ENCODE results near the gene SAV1.
A peak's percentile ranks its signal among the peaks of the same experiment; 100 is the strongest.
"Not testable (repeated sequence)": the region's sequence is repeated elsewhere in the genome, so short reads cannot be mapped to it uniquely, and the experiment has no call there.

Gene SAV1

GRCh38 chr14:50665300-50665699 lies 2.8 kb downstream of the SAV1 start:
- not testable (repeated sequence) for DNase-seq (ENCODE audit: low spot score)

- DNase-seq (ENCODE audit: low spot score), result not testable (repeated sequence)
These were observed 3.5 kb downstream of the SAV1 start for GRCh38 chr14:50664579-50664978.

DNA sequence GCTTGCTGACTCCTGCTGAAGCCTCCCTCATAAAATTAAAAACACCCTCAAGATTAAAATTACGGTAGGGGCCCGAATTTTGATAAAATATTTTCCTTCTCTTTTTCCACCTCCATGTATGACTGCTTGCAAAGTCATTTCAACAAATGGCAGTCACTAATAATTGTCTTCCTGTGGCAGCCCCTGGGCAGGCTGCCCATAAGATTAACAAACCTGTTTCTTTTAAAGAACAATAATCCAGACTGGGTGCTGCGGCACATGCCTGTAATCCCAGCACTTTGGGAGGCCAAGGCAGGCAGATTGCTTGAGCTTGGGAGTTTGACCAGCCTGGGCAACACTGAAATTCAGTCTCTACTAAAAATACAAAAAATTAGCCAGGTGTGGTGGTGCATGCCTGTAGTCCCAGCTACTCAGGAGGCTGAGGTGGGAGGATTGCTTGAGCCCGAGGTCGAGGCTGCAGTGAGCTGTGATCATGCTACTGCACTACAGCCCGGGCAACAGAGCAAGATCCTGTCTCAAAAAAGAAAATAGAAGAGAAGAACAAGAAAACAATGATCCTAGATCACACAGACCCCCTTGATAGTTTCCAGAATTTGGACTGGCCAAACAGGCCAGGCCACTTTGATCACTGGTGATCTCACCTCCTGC lies 8.7 kb downstream of the SAV1 start:
- no peak for DNase-seq (ENCODE audit: low spot score)

DNA sequence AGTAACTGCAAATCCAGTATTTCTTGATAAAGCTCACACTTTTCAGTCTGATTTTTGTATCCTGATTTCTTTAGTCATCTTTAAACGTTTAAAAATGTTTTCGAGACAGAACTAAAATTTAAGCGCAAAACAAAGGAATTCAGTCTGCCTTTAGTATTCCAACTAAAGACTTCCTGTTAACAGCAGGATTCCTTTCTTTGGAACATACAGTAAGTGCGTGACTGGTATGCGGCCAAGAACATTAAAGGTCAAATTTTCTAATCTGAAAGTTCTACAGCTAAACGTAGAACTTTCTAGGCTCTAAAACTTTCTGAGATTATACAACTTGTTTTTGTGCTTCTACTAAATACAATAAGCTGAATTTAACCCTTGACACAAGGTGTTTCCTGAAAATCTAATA lies 9.9 kb downstream of the SAV1 start:
- DNase-seq (ENCODE audit: low spot score), result peak; percentile 60

DNA sequence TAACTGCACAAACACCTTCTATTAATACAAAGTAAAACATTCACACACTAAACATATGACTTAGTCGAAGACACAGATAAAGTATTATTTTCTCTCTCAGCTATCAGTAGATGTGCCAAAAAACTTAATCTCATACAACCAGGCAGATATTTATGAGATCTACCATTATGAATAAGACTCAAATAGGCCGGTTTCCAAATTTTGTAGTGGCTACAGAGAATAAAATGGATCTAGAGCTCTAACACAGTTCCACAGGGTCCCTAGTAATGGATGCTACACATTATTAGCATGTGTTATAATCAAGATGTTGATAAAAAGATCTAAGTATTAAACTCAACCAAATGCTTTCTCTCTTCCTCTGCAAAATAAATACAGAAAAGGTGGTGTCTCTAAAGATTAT lies 10.4 kb downstream of the SAV1 start:
- DNase-seq (ENCODE audit: low spot score), result no peak

DNA sequence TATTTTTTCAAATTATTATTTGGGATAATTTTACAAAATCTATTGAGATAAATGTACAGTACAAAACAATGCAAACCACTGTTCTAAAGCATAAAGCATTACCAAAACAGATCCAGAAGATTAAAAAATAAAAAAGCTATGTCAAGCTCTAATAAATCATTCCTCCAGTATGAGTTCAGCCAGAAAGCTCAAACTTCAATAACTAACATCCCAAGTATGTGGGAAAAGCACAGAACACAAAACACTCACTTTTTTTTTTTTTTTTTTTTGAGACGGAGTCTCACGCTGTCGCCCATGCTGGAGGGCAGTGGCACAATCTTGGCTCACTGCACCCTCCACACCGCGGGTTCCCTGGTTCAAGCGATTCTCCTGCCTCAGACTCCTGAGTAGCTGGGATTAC lies 11.3 kb downstream of the SAV1 start:
- no peak for DNase-seq (ENCODE audit: low spot score)

DNA sequence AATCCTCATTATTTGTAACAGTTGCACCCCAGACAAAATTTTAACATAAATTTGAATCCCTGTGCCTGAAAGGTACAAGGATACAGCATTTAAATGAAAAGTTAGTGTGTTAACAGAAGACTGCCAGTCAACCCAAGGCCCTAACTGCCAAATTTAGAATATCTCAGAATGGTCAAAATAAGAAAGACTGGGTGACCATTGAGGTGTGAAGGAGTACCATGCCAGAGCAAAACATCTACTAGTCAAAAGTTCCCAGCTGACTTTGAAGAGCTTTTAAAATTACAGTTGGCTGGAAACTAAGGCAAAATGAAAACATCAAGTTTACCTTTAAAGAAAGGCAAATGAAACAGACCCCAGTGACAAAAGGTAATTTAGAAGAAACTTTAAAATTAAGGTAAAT lies 18.4 kb downstream of the SAV1 start:
- DNase-seq (ENCODE audit: low spot score), result no peak

DNA sequence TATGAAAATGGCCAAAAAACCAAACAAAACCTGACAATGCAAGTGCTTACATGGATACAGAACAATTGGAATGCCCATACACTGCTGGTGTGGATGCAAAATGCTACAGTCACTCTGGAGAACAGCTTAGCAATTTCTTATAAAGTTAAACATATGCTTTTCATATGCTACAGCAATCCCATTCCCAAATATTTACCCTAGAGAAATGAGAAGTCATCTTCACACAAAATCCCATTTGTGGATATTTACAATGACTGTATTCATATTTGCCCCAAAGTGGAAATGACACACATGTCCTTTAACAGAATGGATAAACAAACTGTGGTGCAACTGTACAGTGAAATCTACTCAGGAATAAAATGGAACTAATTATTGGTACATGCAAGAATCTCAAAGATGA lies 20.4 kb downstream of the SAV1 start:
- DNase-seq (ENCODE audit: low spot score), result no peak

GRCh38 chr14:50647282-50647681 lies 20.8 kb downstream of the SAV1 start:
- no peak for DNase-seq (ENCODE audit: low spot score)

DNA sequence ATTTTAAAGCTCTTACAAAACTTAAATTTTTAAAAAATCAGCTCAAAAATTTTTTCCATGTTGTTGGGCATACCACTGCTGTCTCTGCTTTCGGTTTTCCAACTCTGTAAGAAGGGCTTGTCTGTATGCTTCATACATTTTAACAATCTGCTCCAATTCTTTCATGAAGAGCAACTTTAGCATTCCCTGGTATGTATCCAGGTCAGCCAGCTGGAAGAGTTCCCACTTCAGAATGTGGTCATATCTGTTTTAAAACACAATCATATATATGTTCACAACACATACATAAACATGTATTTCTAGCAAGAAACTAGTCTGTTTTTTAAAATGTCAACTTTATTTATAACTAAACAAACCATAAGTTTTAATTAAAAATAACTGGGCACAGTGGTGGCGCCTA lies 33.0 kb downstream of the SAV1 start:
- no peak for DNase-seq (ENCODE audit: low spot score)

GRCh38 chr14:50633954-50634353 lies 34.2 kb downstream of the SAV1 start:
- no peak for DNase-seq (ENCODE audit: low spot score)

- DNase-seq (ENCODE audit: low spot score), result no peak
These were observed 36.7 kb downstream of the SAV1 start for GRCh38 chr14:50631408-50631821.

- DNase-seq (ENCODE audit: low spot score), result not testable (repeated sequence)
These were observed 43.2 kb downstream of the SAV1 start for GRCh38 chr14:50624947-50625346.

GRCh38 chr14:50624447-50624846 lies 43.7 kb downstream of the SAV1 start:
- DNase-seq (ENCODE audit: low spot score), result no peak

DNA sequence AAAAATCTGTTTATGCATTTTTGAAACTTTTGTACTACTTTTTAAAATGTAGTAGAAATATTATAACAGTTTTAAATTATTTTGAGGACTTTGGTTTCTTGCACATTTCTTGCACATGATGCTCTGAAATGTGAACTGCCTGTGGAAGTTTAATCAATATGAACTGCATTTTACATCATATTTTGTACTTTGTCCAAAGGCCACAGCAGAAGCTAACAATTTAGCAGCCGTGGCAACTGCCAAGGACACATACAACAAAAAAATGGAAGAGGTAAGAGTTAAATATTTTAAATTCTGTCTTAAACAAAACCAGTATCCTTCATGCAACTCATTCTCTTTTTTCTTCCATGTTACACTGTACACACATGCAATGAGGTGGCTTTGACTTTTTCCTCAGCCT lies 45.1 kb downstream of the SAV1 start:
- no peak for DNase-seq (ENCODE audit: low spot score)

GRCh38 chr14:50620341-50620740 lies 47.8 kb downstream of the SAV1 start:
- peak; percentile 22 for DNase-seq (ENCODE audit: low spot score)

- peak; percentile 40 for DNase-seq (ENCODE audit: low spot score)
These were observed 48.5 kb downstream of the SAV1 start for GRCh38 chr14:50619569-50620141.

DNA sequence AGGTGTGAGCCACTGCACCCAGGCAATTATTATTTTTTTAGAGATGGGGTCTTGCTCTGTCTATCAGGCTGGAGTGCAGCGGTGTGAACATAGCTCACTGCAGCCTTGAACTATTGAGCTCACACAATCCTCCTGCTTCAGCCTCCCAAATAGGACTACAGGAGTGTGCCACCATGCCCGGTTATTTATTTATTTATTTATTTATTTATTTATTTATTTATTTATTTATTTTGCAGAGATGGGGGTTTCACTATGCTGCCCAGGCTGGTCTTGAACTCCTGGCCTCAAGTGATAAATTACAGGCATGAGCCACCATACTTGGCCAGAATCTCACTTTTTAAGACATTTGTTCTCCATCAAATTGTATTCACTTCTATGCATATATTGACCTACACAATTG lies 51.8 kb downstream of the SAV1 start:
- no peak for DNase-seq (ENCODE audit: low spot score)

DNA sequence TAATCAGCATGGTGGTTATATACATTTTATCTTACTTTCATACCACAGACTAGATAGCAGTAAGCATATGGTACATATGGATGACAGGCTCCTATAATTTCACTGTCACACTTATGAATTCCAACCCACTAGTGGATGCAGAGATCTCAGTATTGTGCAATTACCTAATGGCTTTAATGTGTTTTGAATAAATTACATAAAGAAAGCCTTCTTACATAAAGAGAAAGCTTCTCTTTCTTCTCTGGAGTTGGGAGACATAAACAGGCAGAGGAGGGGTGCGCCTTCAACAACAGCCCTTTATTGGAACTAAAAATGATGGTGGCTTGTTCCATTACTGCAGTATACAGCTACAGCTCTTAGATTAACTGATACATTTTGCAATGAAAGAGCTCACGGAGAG lies 52.6 kb downstream of the SAV1 start:
- no peak for DNase-seq (ENCODE audit: low spot score)

GRCh38 chr14:50615056-50615455 lies 53.0 kb downstream of the SAV1 start:
- no peak for DNase-seq (ENCODE audit: low spot score)

GRCh38 chr14:50612806-50613205 lies 55.3 kb downstream of the SAV1 start:
- DNase-seq (ENCODE audit: low spot score), result no peak

GRCh38 chr14:50610465-50610864 lies 57.6 kb downstream of the SAV1 start:
- DNase-seq (ENCODE audit: low spot score), result no peak

- DNase-seq (ENCODE audit: low spot score), result no peak
These were observed 59.7 kb downstream of the SAV1 start for GRCh38 chr14:50608302-50608851.

- no peak for DNase-seq (ENCODE audit: low spot score)
These were observed 60.3 kb downstream of the SAV1 start for GRCh38 chr14:50607761-50608160.
